Left kidney (tissue), 2 donors: ENCODE measurements around the gene PHF8. TPM values are rescaled to one million over a fixed set of nuclear protein-coding genes. Genes with fewer than 3 reads are reported as not detected.

Experiments
- DNase-seq: peaks from one replicate; pipeline ENCODE4 v3.0.0-alpha.2; 2013
- polyA plus RNA-seq: library from polyadenylated mRNA; unstranded; fragments of 120-200 nt; gene quantifications from one replicate; pipeline ENCODE4 v1.2.1, GENCODE V29; 2013; ENCODE audit not compliant: insufficient read length

PHF8 gene
- polyA plus RNA-seq, 1 donor = 33.4 TPM

GRCh38 chrX:54024350-54024749 lies 19.9 kb downstream of the PHF8 start:
- DNase-seq = no peak

GRCh38 chrX:54012830-54013500 lies 31.3 kb downstream of the PHF8 start:
- no peak for DNase-seq

- DNase-seq = no peak
Observed at GRCh38 chrX:54007682-54008081, 36.6 kb downstream of the PHF8 start.

- no peak for DNase-seq
Observed at GRCh38 chrX:53997724-53998123, 46.5 kb downstream of the PHF8 start.

GRCh38 chrX:53992589-53992988 lies 51.7 kb downstream of the PHF8 start:
- DNase-seq = no peak

- no peak for DNase-seq
Observed at GRCh38 chrX:53990171-53990570, 54.1 kb downstream of the PHF8 start.

GRCh38 chrX:53984895-53985294 lies 59.4 kb downstream of the PHF8 start:
- DNase-seq = no peak

- DNase-seq = no peak
Observed at GRCh38 chrX:53974529-53974928, 69.7 kb downstream of the PHF8 start.

- DNase-seq = no peak
Observed at GRCh38 chrX:53969540-53969939, 74.7 kb downstream of the PHF8 start.

- DNase-seq = no peak
Observed at GRCh38 chrX:53950130-53950733, 94.0 kb downstream of the PHF8 start.

GRCh38 chrX:53940180-53940579 lies 104.1 kb downstream of the PHF8 start:
- no peak for DNase-seq

GRCh38 chrX:53939127-53939526 lies 105.1 kb downstream of the PHF8 start:
- no peak for DNase-seq

- no peak for DNase-seq
Observed at GRCh38 chrX:53930515-53931380, 113.5 kb downstream of the PHF8 start.

- no peak for DNase-seq
Observed at GRCh38 chrX:53926030-53926429, 118.2 kb downstream of the PHF8 start.

- no peak for DNase-seq
Observed at GRCh38 chrX:53918702-53919101, 125.6 kb downstream of the PHF8 start.

GRCh38 chrX:53900623-53901022 lies 143.7 kb downstream of the PHF8 start:
- DNase-seq = no peak

- DNase-seq = no peak
Observed at GRCh38 chrX:53895270-53895669, 149.0 kb downstream of the PHF8 start.

Other genes with a start within 250 kb of the PHF8 start
- 11.6 TPM for gene FAM120C, start 138.8 kb upstream of the PHF8 start, polyA plus RNA-seq